Activated B cell treated with CpG ODN at 0.5 μM for 24 hours (primary cell): ENCODE measurements around the gene SCAMP5. TPM values are rescaled to one million over a fixed set of nuclear protein-coding genes. Genes with fewer than 3 reads are reported as not detected.

ENCODE experiments used
- ATAC-seq: fragments of 200-7000 bp; cut with Tn5 transposase; one replicate; pipeline ENCODE4 v1.10.0; 2021; ENCODE audit warnings: low read depth, mild to moderate bottlenecking, moderate library complexity
- CTCF ChIA-PET: fragments of 350-600 bp; sonication (Branson Sonifier 250); formaldehyde crosslinking; loops from one replicate; lab custom pipeline; 2021; ENCODE audit warnings: antibody characterized with exemption; lab: Charles Lee
- POLR2A ChIA-PET: fragments of 350-600 bp; sonication (Branson Sonifier 250); formaldehyde crosslinking; loops from one replicate; lab custom pipeline; 2021; ENCODE audit warnings: antibody characterized with exemption; lab: Charles Lee
- DNase-seq: peaks from one replicate; pipeline ENCODE4 v3.0.0; 2022
- H3K27ac Mint-ChIP-seq: one replicate; pipeline ENCODE4 v1.8.0; 2020; ENCODE audit warnings: mixed read lengths
- H3K27me3 Mint-ChIP-seq: one replicate; pipeline ENCODE4 v1.8.0; 2021; ENCODE audit warnings: mixed read lengths
- H3K36me3 Mint-ChIP-seq: one replicate; pipeline ENCODE4 v1.8.0; 2021; ENCODE audit warnings: low read depth, mixed read lengths
- H3K4me1 Mint-ChIP-seq: one replicate; pipeline ENCODE4 v1.8.0; 2021; ENCODE audit warnings: mixed read lengths
- H3K4me3 Mint-ChIP-seq: one replicate; pipeline ENCODE4 v1.8.0; 2020; ENCODE audit warnings: mild to moderate bottlenecking, mixed read lengths
- H3K9me3 Mint-ChIP-seq: one replicate; pipeline ENCODE4 v1.8.0; 2020; ENCODE audit warnings: mixed read lengths
- intact Hi-C: fragments of 100-400 bp; cut with micrococcal nuclease; formaldehyde crosslinking; loops from one replicate; pipeline ENCODE4 v1.15.1; 2024
- total RNA-seq: library from RNA; stranded (reverse); gene quantifications from 2 replicates; pipeline ENCODE4 v1.2.3, GENCODE V29; 2022
- TF ChIP-seq, protein P1 (sequence below): fragments of 200-600 bp; IDR thresholded peaks from one replicate; pipeline ENCODE4 v1.8.0; 2022; ENCODE audit warnings: antibody characterized with exemption, mild to moderate bottlenecking

The SCAMP5 gene
- total RNA-seq, 1 donor from 2014 or later = 0.62 TPM

DNA sequence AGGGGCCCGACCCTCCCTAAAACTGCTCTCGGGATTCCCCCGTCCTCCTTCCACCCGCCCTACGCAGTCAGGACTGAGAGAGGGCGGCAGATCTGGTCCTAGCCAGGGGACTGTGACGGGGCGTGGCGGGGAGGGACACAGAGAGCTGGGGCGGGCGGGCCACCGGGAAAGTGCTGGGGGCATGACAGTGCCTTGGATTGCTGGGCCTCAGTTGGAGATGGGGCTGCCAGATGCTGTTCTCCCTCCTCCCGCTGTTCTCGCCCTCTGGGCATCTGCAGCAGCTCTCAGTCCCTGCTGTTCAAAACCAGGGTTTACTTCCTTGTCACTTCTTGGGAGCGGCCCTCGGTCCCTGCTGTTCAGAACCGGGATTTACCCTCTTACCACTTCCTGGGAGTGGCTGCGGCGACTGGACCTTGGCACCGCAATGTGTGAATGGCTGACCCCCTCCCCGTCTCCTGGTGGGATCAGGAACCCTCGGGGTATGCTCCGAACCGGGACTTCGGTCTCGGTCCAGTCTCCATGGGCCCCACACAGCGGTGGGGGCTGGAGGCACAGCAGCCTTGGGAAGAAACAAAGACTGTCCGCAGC, 36.9 kb upstream of the SCAMP5 start:
- ChIA-PET POLR2A (interaction anchor here (2.3 kb wide), 1 partner anchor 20 kb away, joined by 10 read pairs; the partner anchor contains the start of gene COX5A), CTCF (interaction anchor here (1.4 kb wide), 1 partner anchor 9 kb away, joined by 3 read pairs; no protein-coding TSS in a partner anchor)
- intact Hi-C loops = loop anchor here (5.0 kb wide), 2 partner anchors 49 to 831 kb away; no protein-coding TSS in a partner anchor
- no peaks in the 10 kb centered on the region for H3K36me3 Mint-ChIP-seq
- TF ChIP-seq, protein P1, sequence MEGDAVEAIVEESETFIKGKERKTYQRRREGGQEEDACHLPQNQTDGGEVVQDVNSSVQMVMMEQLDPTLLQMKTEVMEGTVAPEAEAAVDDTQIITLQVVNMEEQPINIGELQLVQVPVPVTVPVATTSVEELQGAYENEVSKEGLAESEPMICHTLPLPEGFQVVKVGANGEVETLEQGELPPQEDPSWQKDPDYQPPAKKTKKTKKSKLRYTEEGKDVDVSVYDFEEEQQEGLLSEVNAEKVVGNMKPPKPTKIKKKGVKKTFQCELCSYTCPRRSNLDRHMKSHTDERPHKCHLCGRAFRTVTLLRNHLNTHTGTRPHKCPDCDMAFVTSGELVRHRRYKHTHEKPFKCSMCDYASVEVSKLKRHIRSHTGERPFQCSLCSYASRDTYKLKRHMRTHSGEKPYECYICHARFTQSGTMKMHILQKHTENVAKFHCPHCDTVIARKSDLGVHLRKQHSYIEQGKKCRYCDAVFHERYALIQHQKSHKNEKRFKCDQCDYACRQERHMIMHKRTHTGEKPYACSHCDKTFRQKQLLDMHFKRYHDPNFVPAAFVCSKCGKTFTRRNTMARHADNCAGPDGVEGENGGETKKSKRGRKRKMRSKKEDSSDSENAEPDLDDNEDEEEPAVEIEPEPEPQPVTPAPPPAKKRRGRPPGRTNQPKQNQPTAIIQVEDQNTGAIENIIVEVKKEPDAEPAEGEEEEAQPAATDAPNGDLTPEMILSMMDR = no peak
- H3K27ac Mint-ChIP-seq = no peak overlapping the region
- ATAC-seq (no peak), DNase-seq (peak; percentile 18)
- H3K4me3 Mint-ChIP-seq = peak overlapping the region; percentile 61
- no peaks in the 10 kb centered on the region for H3K9me3 Mint-ChIP-seq
- H3K4me1 Mint-ChIP-seq = peaks cover 34% of the 10 kb centered on the region
- peaks cover 29% of the 10 kb centered on the region for H3K27me3 Mint-ChIP-seq

DNA sequence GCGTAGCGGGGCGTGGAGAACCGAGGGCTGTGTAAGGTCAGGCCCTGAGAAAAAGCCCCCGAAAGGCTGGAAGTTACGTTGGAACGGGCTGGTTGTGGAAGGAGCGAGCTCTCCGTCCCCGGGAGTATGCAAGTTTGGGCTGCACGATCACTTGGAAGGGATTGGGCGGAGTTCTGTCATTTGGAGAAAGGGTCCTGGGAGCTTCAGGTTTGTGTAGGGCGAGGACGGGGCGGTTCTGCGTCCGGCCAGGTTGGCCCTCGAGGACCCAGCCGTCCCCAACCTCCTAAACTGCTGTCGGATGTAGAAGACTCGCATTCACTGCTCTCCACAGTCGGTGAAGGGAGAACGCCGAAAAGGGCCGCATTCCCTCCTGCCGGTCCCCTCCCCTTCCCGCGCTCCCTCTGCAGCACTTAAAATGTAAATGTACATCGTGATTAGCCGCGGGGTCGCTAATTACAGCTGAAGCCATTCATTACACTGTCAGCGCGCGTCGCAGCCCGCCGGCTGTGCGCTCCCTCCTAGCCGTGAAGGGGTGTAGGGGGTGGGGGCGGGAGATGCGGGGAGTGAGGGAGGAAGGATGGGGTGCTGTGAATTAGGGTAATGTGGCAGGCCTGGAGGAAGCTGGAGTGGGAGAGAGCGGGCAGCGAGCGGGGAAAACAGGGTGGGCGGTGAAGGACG, 36.3 kb upstream of the SCAMP5 start:
- peaks cover 34% of the 10 kb centered on the region for H3K4me1 Mint-ChIP-seq
- peaks cover 29% of the 10 kb centered on the region for H3K27me3 Mint-ChIP-seq
- no peak for DNase-seq
- peak overlapping the region; percentile 61 for H3K4me3 Mint-ChIP-seq
- CTCF ChIA-PET = interaction anchor here (1.4 kb wide), 1 partner anchor 9 kb away, joined by 3 read pairs; no protein-coding TSS in a partner anchor
- no peaks in the 10 kb centered on the region for H3K36me3 Mint-ChIP-seq
- no peak overlapping the region for H3K27ac Mint-ChIP-seq
- TF ChIP-seq, protein P1 = no peak
- POLR2A ChIA-PET = interaction anchor here (0.6 kb wide), 1 partner anchor 275 kb away, joined by 8 read pairs; no protein-coding TSS in a partner anchor
- H3K9me3 Mint-ChIP-seq = no peaks in the 10 kb centered on the region
- intact Hi-C loops = loop anchor here (5.0 kb wide), 2 partner anchors 48 to 832 kb away; no protein-coding TSS in a partner anchor
- no peak for ATAC-seq

DNA sequence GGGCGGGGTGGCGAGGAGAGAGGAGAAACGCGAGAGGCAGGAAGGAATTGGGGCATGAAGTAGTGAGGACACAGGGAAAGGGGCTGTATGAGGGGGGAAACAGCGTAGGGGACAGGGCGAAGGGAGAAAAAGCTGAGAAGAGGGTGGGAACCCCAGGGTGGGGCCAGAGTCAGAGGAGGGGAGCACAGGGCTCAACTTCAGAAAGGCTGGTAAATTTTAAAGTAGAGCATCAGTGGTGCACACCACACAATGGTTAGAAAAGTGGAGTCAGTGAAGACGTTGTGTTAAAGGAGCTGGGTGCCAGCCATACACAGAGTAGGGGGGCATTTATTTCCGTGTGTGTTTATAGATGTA, 35.8 kb upstream of the SCAMP5 start:
- H3K4me1 Mint-ChIP-seq = peaks cover 34% of the 10 kb centered on the region
- no peak overlapping the region for H3K4me3 Mint-ChIP-seq
- POLR2A ChIA-PET = interaction anchor here (0.6 kb wide), 1 partner anchor 276 kb away, joined by 8 read pairs; no protein-coding TSS in a partner anchor
- H3K36me3 Mint-ChIP-seq = no peaks in the 10 kb centered on the region
- no peak overlapping the region for H3K27ac Mint-ChIP-seq
- no peak for DNase-seq
- H3K27me3 Mint-ChIP-seq = peaks cover 29% of the 10 kb centered on the region
- intact Hi-C loops = loop anchor here (5.0 kb wide), 2 partner anchors 48 to 832 kb away; no protein-coding TSS in a partner anchor
- TF ChIP-seq, protein P1 = no peak
- CTCF ChIA-PET = interaction anchor here (1.4 kb wide), 1 partner anchor 10 kb away, joined by 3 read pairs; no protein-coding TSS in a partner anchor
- no peaks in the 10 kb centered on the region for H3K9me3 Mint-ChIP-seq
- ATAC-seq = no peak

DNA sequence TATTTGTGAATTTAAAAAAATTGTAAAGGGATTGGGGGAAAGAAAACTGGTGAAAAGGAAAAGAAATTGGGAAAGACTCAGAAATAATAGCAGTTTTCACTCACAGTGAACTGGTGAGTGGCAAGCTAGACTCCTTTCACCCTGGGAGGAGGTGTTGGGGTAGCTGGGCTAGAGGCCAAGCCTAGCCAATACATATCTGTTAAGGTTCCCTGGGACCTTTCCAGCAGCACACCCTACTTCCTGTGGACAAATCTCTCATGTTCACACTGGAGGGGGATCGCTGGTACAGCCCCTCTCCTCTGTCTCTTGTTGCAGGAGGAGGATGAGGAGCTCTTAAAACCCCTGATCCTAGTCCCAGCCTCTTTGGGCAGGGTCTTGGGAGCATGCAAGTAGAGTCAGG, 35.1 kb upstream of the SCAMP5 start:
- ChIA-PET POLR2A (no interaction called here), CTCF (no interaction called here)
- H3K9me3 Mint-ChIP-seq = no peaks in the 10 kb centered on the region
- H3K4me1 Mint-ChIP-seq = peaks cover 34% of the 10 kb centered on the region
- no peak for DNase-seq
- peaks cover 29% of the 10 kb centered on the region for H3K27me3 Mint-ChIP-seq
- no peaks in the 10 kb centered on the region for H3K36me3 Mint-ChIP-seq
- no peak overlapping the region for H3K27ac Mint-ChIP-seq
- ATAC-seq = no peak
- no peak overlapping the region for H3K4me3 Mint-ChIP-seq
- intact Hi-C loops = no loop called here
- TF ChIP-seq, protein P1 = no peak
